Upper lobe of left lung (tissue), 6 donors: ENCODE measurements around the gene COL6A3. TPM values are rescaled to one million over a fixed set of nuclear protein-coding genes. Genes with fewer than 3 reads are reported as not detected.

Source experiments
- ATAC-seq, 2 donors: fragments of 200-7000 bp; cut with Tn5 transposase; one replicate each; pipeline ENCODE4 v1.9.1; 2022; ENCODE audit warnings: mild to moderate bottlenecking in 2 of 2, moderate library complexity in 2 of 2; ENCODE audit not compliant: low FRiP score in 2 of 2
- DNase-seq, 2 donors: peaks; one replicate each; pipeline ENCODE4 v3.0.0-alpha.2; 2019 to 2020
- H3K27ac ChIP-seq, 4 donors: fragments of 200-600 bp; sonication (generic); one replicate each; pipeline ENCODE4 v1.5.1; 2016 to 2019
- H3K27me3 ChIP-seq, 4 donors: fragments of 200-600 bp; sonication (generic); one replicate each; pipeline ENCODE4 v1.5.1; 2017 to 2019
- H3K36me3 ChIP-seq, 4 donors: fragments of 200-600 bp; sonication (generic); one replicate each; pipeline ENCODE4 v1.5.1; 2016 to 2019
- H3K4me1 ChIP-seq, 4 donors: fragments of 200-600 bp; sonication (generic); one replicate each; pipeline ENCODE4 v1.5.1; 2018 to 2019
- H3K4me3 ChIP-seq, 4 donors: fragments of 200-600 bp; sonication (generic); one replicate each; pipeline ENCODE4 v1.5.1; 2017 to 2019; ENCODE audit warnings: mild to moderate bottlenecking in 2 of 4, moderate library complexity in 1 of 4
- H3K9me3 ChIP-seq, 4 donors: fragments of 200-600 bp; sonication (generic); one replicate each; pipeline ENCODE4 v1.5.1; 2018 to 2019
- EP300 ChIP-seq, 4 donors: sonication (generic); formaldehyde crosslinking; IDR thresholded peaks; one replicate each; pipeline ENCODE4 v1.5.1; 2017; ENCODE audit warnings: antibody characterized with exemption in 4 of 4, control low read depth in 2 of 4
- POLR2A ChIP-seq, 4 donors: fragments of 450-650 bp; IDR thresholded peaks; one replicate each; pipeline ENCODE4 v1.5.1; 2016 to 2017; ENCODE audit warnings: antibody characterized with exemption in 4 of 4, mild to moderate bottlenecking in 2 of 4
- POLR2AphosphoS5 ChIP-seq, 2 donors: sonication (generic); formaldehyde crosslinking; IDR thresholded peaks; one replicate each; pipeline ENCODE4 v1.5.1; 2017; ENCODE audit warnings: antibody characterized with exemption in 2 of 2
- WGBS, 2 donors: methylation state at CpG; one replicate each; pipeline ENCODE4 v1.1.5; 2017 to 2018; 5-methylcytosine and 5-hydroxymethylcytosine counted together
- total RNA-seq, 6 donors: library from RNA; depleted of rRNA in 4 of 6; stranded (reverse); fragments of >200 nt in 4 of 6; gene quantifications; one replicate each; pipeline versions ENCODE4 v1.1.0 to v1.2.1, GENCODE V29; 2016 to 2021
- TF ChIP-seq, protein P1 (sequence below), 6 experiments: fragments of 450-650 bp in 4 of 6; fragments of 200-600 bp in 2 of 6; sonication (generic) in 2 of 6; IDR thresholded peaks; one replicate each; pipeline ENCODE4 v1.5.1; 2016 to 2019; ENCODE audit warnings: antibody characterized with exemption in 6 of 6
- donor health status: DM: no; HTN: no; CAD: no; lungs with moderate emphysema.
- donor health status: DM: no; HTN: yes; CAD: no; lungs with severe emphysema.

COL6A3 gene
- total RNA-seq, 6 donors from 2014 or later = 34.4 to 199 (median 71.9) TPM

GRCh38 chr2:237374284-237375060 lies 39.5 kb downstream of the COL6A3 start:
- Histone ChIP-seq H3K27ac (no peak overlapping the region), H3K4me1 (no peaks in the 10 kb centered on the region), H3K36me3 (peaks cover 0 to 15% (median 0%) of the 10 kb centered on the region in 4 donors), H3K27me3 (no peaks in the 10 kb centered on the region), H3K9me3 (no peaks in the 10 kb centered on the region), H3K4me3 (no peak overlapping the region)
- DNase-seq (peak in 1 of 2 donors; percentile 79), ATAC-seq (no peak)
- WGBS, 2 donors = 90 to 92% methylated on average over 26 to 35 of the region's 35 CpGs
- TF ChIP-seq POLR2AphosphoS5 (IDR thresholded peaks at IDR 0.05) (no peak), EP300 (IDR thresholded peaks at IDR 0.05) (no peak), POLR2A (IDR thresholded peaks at IDR 0.05) (no peak)
- TF ChIP-seq, protein P1, sequence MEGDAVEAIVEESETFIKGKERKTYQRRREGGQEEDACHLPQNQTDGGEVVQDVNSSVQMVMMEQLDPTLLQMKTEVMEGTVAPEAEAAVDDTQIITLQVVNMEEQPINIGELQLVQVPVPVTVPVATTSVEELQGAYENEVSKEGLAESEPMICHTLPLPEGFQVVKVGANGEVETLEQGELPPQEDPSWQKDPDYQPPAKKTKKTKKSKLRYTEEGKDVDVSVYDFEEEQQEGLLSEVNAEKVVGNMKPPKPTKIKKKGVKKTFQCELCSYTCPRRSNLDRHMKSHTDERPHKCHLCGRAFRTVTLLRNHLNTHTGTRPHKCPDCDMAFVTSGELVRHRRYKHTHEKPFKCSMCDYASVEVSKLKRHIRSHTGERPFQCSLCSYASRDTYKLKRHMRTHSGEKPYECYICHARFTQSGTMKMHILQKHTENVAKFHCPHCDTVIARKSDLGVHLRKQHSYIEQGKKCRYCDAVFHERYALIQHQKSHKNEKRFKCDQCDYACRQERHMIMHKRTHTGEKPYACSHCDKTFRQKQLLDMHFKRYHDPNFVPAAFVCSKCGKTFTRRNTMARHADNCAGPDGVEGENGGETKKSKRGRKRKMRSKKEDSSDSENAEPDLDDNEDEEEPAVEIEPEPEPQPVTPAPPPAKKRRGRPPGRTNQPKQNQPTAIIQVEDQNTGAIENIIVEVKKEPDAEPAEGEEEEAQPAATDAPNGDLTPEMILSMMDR (IDR thresholded peaks at IDR 0.05) = no peak

DNA sequence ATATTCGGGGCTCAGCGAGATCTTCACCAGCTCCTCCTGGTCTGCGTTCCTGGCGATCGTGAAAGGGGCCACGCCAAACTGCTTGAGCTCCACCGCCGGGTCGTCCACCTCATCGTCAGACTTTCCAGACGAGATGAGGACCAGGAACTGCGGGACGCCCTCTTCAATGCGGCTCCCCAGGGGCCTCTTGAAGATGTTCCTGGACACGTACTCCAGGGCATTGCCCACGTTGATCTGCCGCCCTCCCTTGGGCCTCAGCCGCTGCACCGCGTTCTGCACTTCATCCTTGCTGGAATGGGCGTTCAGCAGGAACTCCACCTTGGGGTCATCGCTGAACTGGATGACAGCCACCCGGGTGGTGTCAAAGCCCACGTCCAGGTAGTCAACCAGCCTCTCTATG lies 42.1 kb downstream of the COL6A3 start:
- TF ChIP-seq EP300 (IDR thresholded peaks at IDR 0.05) (no peak), POLR2A (IDR thresholded peaks at IDR 0.05) (no peak), POLR2AphosphoS5 (IDR thresholded peaks at IDR 0.05) (no peak)
- TF ChIP-seq, protein P1 (IDR thresholded peaks at IDR 0.05) = no peak
- H3K27me3 ChIP-seq = no peaks in the 10 kb centered on the region
- no peaks in the 10 kb centered on the region for H3K9me3 ChIP-seq
- 91 to 92% methylated on average over 14 to 24 of the region's 24 CpGs for WGBS, 2 donors
- DNase-seq (peak in 1 of 2 donors; percentile 53), ATAC-seq (no peak)
- H3K4me3 ChIP-seq = no peak overlapping the region
- H3K36me3 ChIP-seq = peaks cover 0 to 18% (median 0%) of the 10 kb centered on the region in 4 donors
- H3K4me1 ChIP-seq = no peaks in the 10 kb centered on the region
- no peak overlapping the region for H3K27ac ChIP-seq

DNA sequence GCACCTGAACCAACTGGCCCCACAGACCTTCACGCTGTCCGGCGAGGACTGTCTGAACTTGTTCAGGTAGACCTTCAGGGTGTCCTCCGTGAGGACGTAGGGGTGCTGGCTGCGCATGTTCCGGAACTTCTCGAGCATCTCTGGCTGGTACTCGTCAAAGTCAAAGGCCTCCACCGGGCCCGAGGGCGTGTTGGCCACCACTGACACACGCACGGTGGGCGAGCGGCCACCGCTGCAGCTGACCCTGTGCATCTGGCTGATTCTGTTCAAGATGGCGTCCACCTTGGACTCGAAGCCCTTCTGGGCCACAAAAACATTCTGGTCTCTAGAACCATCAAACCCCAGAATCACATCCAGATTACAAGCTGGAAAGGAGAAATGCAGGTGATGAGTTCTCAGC lies 48.3 kb downstream of the COL6A3 start:
- no peak overlapping the region for H3K27ac ChIP-seq
- TF ChIP-seq EP300 (IDR thresholded peaks at IDR 0.05) = no peak
- H3K27me3 ChIP-seq = no peaks in the 10 kb centered on the region
- no peak overlapping the region for H3K4me3 ChIP-seq
- ATAC-seq (no peak), DNase-seq (peak in 1 of 2 donors; percentile 79)
- H3K9me3 ChIP-seq = no peaks in the 10 kb centered on the region
- H3K4me1 ChIP-seq = no peaks in the 10 kb centered on the region
- H3K36me3 ChIP-seq = peaks cover 0 to 15% (median 0%) of the 10 kb centered on the region in 4 donors
- 92 to 96% methylated on average over 14 to 19 of the region's 19 CpGs for WGBS, 2 donors

- Histone ChIP-seq H3K27ac (no peak overlapping the region), H3K9me3 (no peaks in the 10 kb centered on the region), H3K27me3 (no peaks in the 10 kb centered on the region), H3K4me1 (no peaks in the 10 kb centered on the region), H3K4me3 (no peak overlapping the region), H3K36me3 (peaks cover 0 to 20% (median 0%) of the 10 kb centered on the region in 4 donors)
- no peak for TF ChIP-seq EP300 (IDR thresholded peaks at IDR 0.05)
- TF ChIP-seq, protein P1 (IDR thresholded peaks at IDR 0.05) = no peak
- no peak for TF ChIP-seq POLR2A (IDR thresholded peaks at IDR 0.05)
- no peak for TF ChIP-seq POLR2AphosphoS5 (IDR thresholded peaks at IDR 0.05)
- 90 to 94% methylated on average over 7 of the region's 7 CpGs for WGBS, 2 donors
- DNase-seq = no peak
- ATAC-seq = no peak
Measured at GRCh38 chr2:237364655-237365054, 49.3 kb downstream of the COL6A3 start.

DNA sequence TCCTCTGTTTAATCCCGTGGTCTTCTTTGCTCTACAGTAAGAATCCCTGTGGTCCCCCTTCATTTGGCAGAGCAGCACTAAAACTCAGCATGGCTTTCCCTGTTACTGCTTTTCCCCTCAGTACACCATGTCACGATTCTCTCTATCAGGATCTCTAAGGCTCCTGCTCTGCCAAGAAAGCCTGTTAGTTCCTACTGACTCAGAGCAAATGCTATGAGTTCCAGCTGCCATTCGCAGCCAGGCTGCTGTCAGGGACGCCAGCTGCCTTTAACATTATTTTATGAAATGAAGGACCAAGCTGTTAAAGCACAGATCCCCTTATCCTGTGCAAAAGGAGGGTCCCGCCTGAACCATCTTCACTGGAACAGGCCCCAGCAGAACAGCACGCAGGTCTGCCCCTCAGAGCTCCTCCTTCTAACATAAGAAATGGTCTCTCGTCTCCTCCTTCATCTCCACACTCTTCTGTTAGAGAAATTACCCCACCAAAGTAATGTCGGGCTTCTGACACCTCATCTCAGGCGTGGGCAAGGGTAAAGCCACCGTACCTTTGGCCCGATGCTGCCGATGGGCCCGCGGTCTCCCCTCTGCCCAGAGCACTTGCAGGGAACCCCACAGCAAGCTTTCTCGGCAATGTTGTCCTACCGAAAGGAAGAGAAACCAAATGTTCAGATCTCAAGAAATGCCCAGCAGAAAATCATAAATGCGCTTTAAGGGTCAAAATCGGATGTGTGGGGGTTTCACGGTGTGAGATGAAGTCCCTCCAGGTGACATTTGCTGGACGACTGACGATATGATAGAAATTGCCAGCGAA lies 52.6 kb downstream of the COL6A3 start:
- 87% methylated on average over 22 of the region's 22 CpGs for WGBS, 2 donors
- Histone ChIP-seq H3K4me3 (no peak overlapping the region), H3K27ac (peak overlapping the region in 3 of 4 donors; percentile 9 to 59 (median 12)), H3K36me3 (peaks cover 0 to 20% (median 0%) of the 10 kb centered on the region in 4 donors), H3K27me3 (no peaks in the 10 kb centered on the region), H3K9me3 (no peaks in the 10 kb centered on the region), H3K4me1 (no peaks in the 10 kb centered on the region)
- DNase-seq (no peak), ATAC-seq (no peak)
- TF ChIP-seq POLR2AphosphoS5 (IDR thresholded peaks at IDR 0.05) (peak in 1 of 2 donors; percentile 25), POLR2A (IDR thresholded peaks at IDR 0.05) (no peak), EP300 (IDR thresholded peaks at IDR 0.05) (no peak)
